ENCODE results near the gene PPP1R1C. TPM values are rescaled to one million over a fixed set of nuclear protein-coding genes. Genes with fewer than 3 reads are reported as not detected.

The PPP1R1C gene
- total RNA-seq, 1 experiment from 2014 or later = 4.0 TPM

DNA sequence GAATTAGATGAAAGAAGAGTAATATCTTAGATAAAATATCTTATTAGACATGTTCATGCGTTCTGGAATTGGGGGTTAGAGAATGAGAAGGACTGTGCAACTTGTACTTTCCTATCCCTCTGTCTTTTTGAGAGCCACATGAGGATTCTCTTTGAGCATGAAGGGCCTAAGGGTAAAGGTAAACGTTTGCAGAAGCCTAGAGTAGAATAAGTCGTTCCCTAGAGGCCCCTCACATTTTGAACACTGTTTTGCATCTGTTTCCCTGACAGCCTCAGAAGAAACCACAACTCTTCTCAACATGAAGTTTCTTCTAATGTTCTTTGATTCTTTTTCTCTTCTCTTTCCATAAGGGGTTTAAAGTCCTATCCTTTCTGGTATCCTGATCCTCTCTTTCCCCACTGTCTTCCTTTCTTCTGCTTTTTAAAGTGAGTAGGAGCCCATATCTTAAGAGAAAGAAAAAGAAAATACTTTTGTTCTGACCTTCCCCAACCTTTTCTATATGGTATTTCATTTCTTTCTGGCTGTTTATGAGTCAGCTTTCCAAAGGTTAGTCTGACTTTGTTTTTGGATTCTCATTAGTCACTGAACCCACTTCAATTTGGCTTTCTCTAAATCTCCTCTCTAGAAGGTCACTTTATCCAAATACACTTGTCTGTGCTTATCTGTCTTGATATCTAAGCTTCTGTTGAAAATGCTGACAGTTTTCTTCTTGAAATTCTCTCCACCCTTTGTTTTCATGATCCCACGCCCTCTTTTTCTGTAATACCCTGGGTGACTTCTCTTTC, 34.8 kb downstream of the PPP1R1C start:
- Histone ChIP-seq H4K5ac (ENCODE audit: insufficient read length, low read depth, low read length) (no peak overlapping the region), H2AK5ac (ENCODE audit: insufficient read length, low read length) (no peak overlapping the region)
- H3K4me3 Mint-ChIP-seq = no peak overlapping the region

More for the DNA sequence above, 34.8 kb downstream of the PPP1R1C start:
- H3K18ac ChIP-seq (ENCODE audit: insufficient read length, low read depth, low read length) = no peak overlapping the region
- H3K23me2 ChIP-seq (ENCODE audit: insufficient read length, low read depth, low read length, poor library complexity, severe bottlenecking) = no peaks in the 10 kb centered on the region
- H3K79me1 ChIP-seq (ENCODE audit: insufficient read depth, low read depth, low read length, poor library complexity, severe bottlenecking) = no peaks in the 10 kb centered on the region
- H3K27ac ChIP-seq (ENCODE audit: insufficient read length, low read depth, low read length) = no peak overlapping the region
- no peak overlapping the region for H3T11ph ChIP-seq (ENCODE audit: low read length)
- no peaks in the 10 kb centered on the region for H3K9me3 ChIP-seq (ENCODE audit: control insufficient read depth, low read depth, low read length)
- Mint-ChIP-seq H3K4me1 (peaks cover 3 to 4% of the 10 kb centered on the region in 2 experiments), H3K36me3 (ENCODE audit: insufficient read depth in 1 of 3, low read depth in 3 of 3) (peaks cover 0 to 9% (median 2%) of the 10 kb centered on the region in 3 experiments; a peak in 2 of 7 replicates), H3K27me3 (ENCODE audit: low read depth) (no peaks in the 10 kb centered on the region; the same call in 1 of the 2 replicates), H3K9me3 (peaks cover 9 to 12% of the 10 kb centered on the region in 2 experiments), H3K27ac (no peak overlapping the region)
- no peaks in the 10 kb centered on the region for H4K20me1 ChIP-seq (ENCODE audit: control insufficient read depth, insufficient read depth, insufficient read length)
- no peak overlapping the region for H2BK15ac ChIP-seq (ENCODE audit: low read depth, low read length)
- H3K4me2 ChIP-seq (ENCODE audit: insufficient read depth, insufficient read length, low read length) = no peak overlapping the region
- H3K4me1 ChIP-seq (ENCODE audit: insufficient read depth, low read length) = no peaks in the 10 kb centered on the region
- no peak overlapping the region for H3K14ac ChIP-seq (ENCODE audit: insufficient read depth, low read length)
- H3K56ac ChIP-seq (ENCODE audit: insufficient read length, low read depth, low read length) = no peak overlapping the region
- no peak overlapping the region for H4K8ac ChIP-seq (replicated peaks; ENCODE audit: insufficient read length, low read depth, low read length)
- H3K79me2 ChIP-seq (ENCODE audit: insufficient read depth, low read length) = no peaks in the 10 kb centered on the region
- no peak overlapping the region for H2AFZ ChIP-seq (ENCODE audit: low read length)
- TF ChIP-seq, protein P1, sequence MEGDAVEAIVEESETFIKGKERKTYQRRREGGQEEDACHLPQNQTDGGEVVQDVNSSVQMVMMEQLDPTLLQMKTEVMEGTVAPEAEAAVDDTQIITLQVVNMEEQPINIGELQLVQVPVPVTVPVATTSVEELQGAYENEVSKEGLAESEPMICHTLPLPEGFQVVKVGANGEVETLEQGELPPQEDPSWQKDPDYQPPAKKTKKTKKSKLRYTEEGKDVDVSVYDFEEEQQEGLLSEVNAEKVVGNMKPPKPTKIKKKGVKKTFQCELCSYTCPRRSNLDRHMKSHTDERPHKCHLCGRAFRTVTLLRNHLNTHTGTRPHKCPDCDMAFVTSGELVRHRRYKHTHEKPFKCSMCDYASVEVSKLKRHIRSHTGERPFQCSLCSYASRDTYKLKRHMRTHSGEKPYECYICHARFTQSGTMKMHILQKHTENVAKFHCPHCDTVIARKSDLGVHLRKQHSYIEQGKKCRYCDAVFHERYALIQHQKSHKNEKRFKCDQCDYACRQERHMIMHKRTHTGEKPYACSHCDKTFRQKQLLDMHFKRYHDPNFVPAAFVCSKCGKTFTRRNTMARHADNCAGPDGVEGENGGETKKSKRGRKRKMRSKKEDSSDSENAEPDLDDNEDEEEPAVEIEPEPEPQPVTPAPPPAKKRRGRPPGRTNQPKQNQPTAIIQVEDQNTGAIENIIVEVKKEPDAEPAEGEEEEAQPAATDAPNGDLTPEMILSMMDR (conservative IDR thresholded peaks at IDR 0.05) = no peak
- no peaks in the 10 kb centered on the region for H3K27me3 ChIP-seq (ENCODE audit: insufficient read depth, low read length)
- no peak for DNase-seq
- H2BK20ac ChIP-seq (ENCODE audit: low read depth, low read length, poor library complexity, severe bottlenecking) = no peak overlapping the region
- no peak overlapping the region for H2BK120ac ChIP-seq (ENCODE audit: low read depth, low read length, poor library complexity, severe bottlenecking)
- WGBS (ENCODE audit: extremely low coverage, insufficient read length, low lambda C conversion rate) = no CpG with 5 or more reads among the region's 4 CpGs
- H4K91ac ChIP-seq (ENCODE audit: insufficient read length, low read depth, low read length) = no peak overlapping the region
- no peak overlapping the region for H2BK12ac ChIP-seq (ENCODE audit: insufficient read length, low read depth, low read length)
- H3K4ac ChIP-seq (ENCODE audit: low read depth, low read length) = no peak overlapping the region
- no peak overlapping the region for H2BK5ac ChIP-seq (ENCODE audit: insufficient read length, low read length)
- H3K9ac ChIP-seq (ENCODE audit: extremely low read depth, insufficient read length, low read length) = no peak overlapping the region
- no peak overlapping the region for H3K23ac ChIP-seq (ENCODE audit: insufficient read length, low read depth, low read length)
